DOHH2 (cell line): ENCODE measurements around the gene FOXN4.

Experiments used
- CTCF ChIP-seq: fragments of 200-600 bp; sonication (generic); IDR thresholded peaks from one replicate; pipeline ENCODE4 v1.5.1; 2014; ENCODE audit warnings: antibody characterized with exemption, mild to moderate bottlenecking, low read depth, low read length; ENCODE audit not compliant: poor library complexity, severe bottlenecking
- EZH2phosphoT487 ChIP-seq: fragments of 200-600 bp; sonication (generic); IDR thresholded peaks from 2 replicates; pipeline ENCODE4 v1.6.1; 2017; ENCODE audit warnings: borderline replicate concordance, mild to moderate bottlenecking, antibody characterized with exemption, low read length, moderate library complexity, mixed read lengths

- TF ChIP-seq CTCF: no peak
- TF ChIP-seq EZH2phosphoT487: no peak
These were observed 53.7 kb downstream of the FOXN4 start for GRCh38 chr12:109255377-109255776.
